Mesenchymal stem cell (in vitro differentiated cells and primary cell): ENCODE data around the gene TRAM2.

Experiments
- DNase-seq: peaks from one replicate; pipeline ENCODE4 v3.0.0-alpha.2; 2013
- H2AFZ ChIP-seq: one replicate; pipeline ENCODE4 v1.6.1; 2013; ENCODE audit warnings: low read depth, mild to moderate bottlenecking, control low read depth, inconsistent platforms, low read length, moderate library complexity
- H2AK5ac ChIP-seq: 2 replicates; pipeline ENCODE4 v1.6.1; 2013; ENCODE audit warnings: low read length, moderate library complexity, mild to moderate bottlenecking, inconsistent platforms; ENCODE audit not compliant: severe bottlenecking
- H2BK120ac ChIP-seq: one replicate; pipeline ENCODE4 v1.6.1; 2013; ENCODE audit warnings: low read depth, mild to moderate bottlenecking, inconsistent platforms, low read length, moderate library complexity
- H2BK12ac ChIP-seq, 2 experiments: one replicate each; pipeline ENCODE4 v1.6.1; 2013; ENCODE audit warnings: inconsistent platforms in 2 of 2, low read length in 2 of 2, mild to moderate bottlenecking in 2 of 2, moderate library complexity in 2 of 2, control low read depth in 1 of 2
- H2BK15ac ChIP-seq: one replicate; pipeline ENCODE4 v1.6.1; 2013; ENCODE audit warnings: mild to moderate bottlenecking, low read depth, inconsistent platforms; ENCODE audit not compliant: poor library complexity, severe bottlenecking
- H2BK5ac ChIP-seq: 2 replicates; pipeline ENCODE4 v1.6.1; 2013; ENCODE audit warnings: low read depth, mild to moderate bottlenecking, low read length, control low read depth, inconsistent platforms; ENCODE audit not compliant: poor library complexity, severe bottlenecking
- H3K14ac ChIP-seq, 2 experiments: one replicate each; pipeline ENCODE4 v1.6.1; 2013; ENCODE audit warnings: inconsistent platforms in 2 of 2, low read length in 2 of 2, control low read depth in 1 of 2, mild to moderate bottlenecking in 1 of 2, moderate library complexity in 1 of 2
- H3K18ac ChIP-seq, 2 experiments: one replicate each; pipeline ENCODE4 v1.6.1; 2013; ENCODE audit warnings: inconsistent platforms in 2 of 2, low read length in 2 of 2, control low read depth in 1 of 2, low read depth in 1 of 2, mild to moderate bottlenecking in 1 of 2
- H3K23ac ChIP-seq, 2 experiments: one replicate each; pipeline ENCODE4 v1.6.1; 2013; ENCODE audit warnings: inconsistent platforms in 2 of 2, low read length in 2 of 2, mild to moderate bottlenecking in 2 of 2, moderate library complexity in 2 of 2, control low read depth in 1 of 2
- H3K27ac ChIP-seq: 2 replicates; pipeline ENCODE4 v1.5.1; 2013; ENCODE audit warnings: mild to moderate bottlenecking, moderate library complexity, low read length, control low read depth, inconsistent platforms; ENCODE audit not compliant: poor library complexity, severe bottlenecking
- H3K27me3 ChIP-seq, 2 experiments: 2 replicates each; pipeline versions ENCODE4 v1.6.1 to v1.7.0; 2013; ENCODE audit warnings: low read length in 2 of 2, mild to moderate bottlenecking in 2 of 2, moderate library complexity in 2 of 2, control low read depth in 1 of 2, inconsistent platforms in 1 of 2; ENCODE audit not compliant: control insufficient read depth in 1 of 2, insufficient read depth in 1 of 2
- H3K36me3 ChIP-seq, 2 experiments: 2 replicates each; pipeline versions ENCODE4 v1.6.1 to v1.7.0; 2013; ENCODE audit warnings: low read length in 2 of 2, control low read depth in 1 of 2, inconsistent platforms in 1 of 2, low read depth in 1 of 2, mild to moderate bottlenecking in 1 of 2; ENCODE audit not compliant: insufficient read depth in 2 of 2, control insufficient read depth in 1 of 2
- H3K4ac ChIP-seq, 2 experiments: one replicate each; pipeline ENCODE4 v1.6.1; 2013; ENCODE audit warnings: inconsistent platforms in 2 of 2, low read length in 2 of 2, mild to moderate bottlenecking in 2 of 2, moderate library complexity in 2 of 2, control low read depth in 1 of 2, low read depth in 1 of 2
- H3K4me1 ChIP-seq: 2 replicates; pipeline ENCODE4 v1.6.1; 2013; ENCODE audit warnings: low read depth, low read length, control low read depth; ENCODE audit not compliant: control insufficient read depth, insufficient read depth
- H3K4me2 ChIP-seq: 2 replicates; pipeline ENCODE4 v1.6.1; 2013; ENCODE audit warnings: low read length, mild to moderate bottlenecking, inconsistent platforms; ENCODE audit not compliant: poor library complexity, severe bottlenecking
- H3K4me3 ChIP-seq, 2 experiments: 2 replicates each; pipeline versions ENCODE4 v1.5.1 to v1.7.0; 2013; ENCODE audit warnings: low read length in 2 of 2, mild to moderate bottlenecking in 2 of 2, control low read depth in 1 of 2, low read depth in 1 of 2; ENCODE audit not compliant: insufficient read depth in 1 of 2
- H3K79me1 ChIP-seq: replicated peaks from 2 replicates; pipeline ENCODE4 v1.6.1; 2013; ENCODE audit warnings: mild to moderate bottlenecking, control low read depth, low read length, inconsistent platforms; ENCODE audit not compliant: poor library complexity, severe bottlenecking
- H3K9ac ChIP-seq: 2 replicates; pipeline ENCODE4 v1.7.0; 2013; ENCODE audit warnings: mild to moderate bottlenecking, low read length, moderate library complexity
- H3K9me3 ChIP-seq: 2 replicates; pipeline ENCODE4 v1.7.0; 2013; ENCODE audit warnings: mild to moderate bottlenecking, low read length; ENCODE audit not compliant: control insufficient read depth
- H4K8ac ChIP-seq: one replicate; pipeline ENCODE4 v1.6.1; 2013; ENCODE audit warnings: inconsistent platforms, mild to moderate bottlenecking, low read length, moderate library complexity
- H4K91ac ChIP-seq: one replicate; pipeline ENCODE4 v1.6.1; 2013; ENCODE audit warnings: mild to moderate bottlenecking, low read length, inconsistent platforms
- WGBS: methylation state at CpG from one replicate; pipeline ENCODE4 v1.1.7; 2013; ENCODE audit warnings: mixed read lengths; 5-methylcytosine and 5-hydroxymethylcytosine counted together

The TRAM2 gene

DNA sequence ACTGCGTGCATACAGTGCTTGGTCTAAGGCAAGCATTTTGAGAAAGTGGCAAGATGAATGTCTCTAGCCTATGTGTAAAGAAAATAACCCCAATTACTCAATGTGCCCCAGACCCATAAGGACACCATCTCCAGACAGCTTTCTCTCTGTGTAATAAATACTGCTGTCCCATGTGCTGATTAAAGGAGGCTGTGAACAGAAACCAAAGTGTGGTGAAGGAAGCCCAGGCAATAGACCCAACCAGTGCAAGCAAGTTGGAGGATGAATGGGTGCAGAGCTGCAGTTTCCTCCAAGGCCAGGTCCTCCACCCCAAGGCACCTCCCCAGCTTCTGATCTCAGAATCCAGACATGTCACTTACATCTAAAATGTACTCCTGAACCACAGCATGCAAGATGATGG is 60.6 kb downstream of the TRAM2 start:
- peak; percentile 60 for DNase-seq
- no CpG with 5 or more reads among the region's 1 CpG for WGBS
- H3K23ac ChIP-seq: no peak overlapping the region
- no peak overlapping the region for H3K14ac ChIP-seq
- no peaks in the 10 kb centered on the region for H3K27me3 ChIP-seq
- peaks cover 10% of the 10 kb centered on the region for H3K79me1 ChIP-seq
- H2BK120ac ChIP-seq: no peak overlapping the region
- no peaks in the 10 kb centered on the region for H3K9me3 ChIP-seq
- peak overlapping the region; percentile 97 for H3K27ac ChIP-seq
- no peak overlapping the region for H2BK5ac ChIP-seq
- no peak overlapping the region for H3K9ac ChIP-seq
- H4K8ac ChIP-seq: no peak overlapping the region
- H4K91ac ChIP-seq: peak overlapping the region; percentile 35
- no peak overlapping the region for H2AFZ ChIP-seq
- H3K4me2 ChIP-seq: no peak overlapping the region
- H3K4me3 ChIP-seq: no peak overlapping the region
- peak overlapping the region; percentile 46 for H2BK15ac ChIP-seq
- H3K36me3 ChIP-seq: peaks cover 28 to 74% of the 10 kb centered on the region in 2 experiments
- peak overlapping the region; percentile 59 to 73 for H2BK12ac ChIP-seq
- H3K4ac ChIP-seq: no peak overlapping the region
- peak overlapping the region; percentile 7 to 34 for H3K18ac ChIP-seq
- H3K4me1 ChIP-seq: peaks cover 34% of the 10 kb centered on the region
- H2AK5ac ChIP-seq: peak overlapping the region; percentile 40

DNA sequence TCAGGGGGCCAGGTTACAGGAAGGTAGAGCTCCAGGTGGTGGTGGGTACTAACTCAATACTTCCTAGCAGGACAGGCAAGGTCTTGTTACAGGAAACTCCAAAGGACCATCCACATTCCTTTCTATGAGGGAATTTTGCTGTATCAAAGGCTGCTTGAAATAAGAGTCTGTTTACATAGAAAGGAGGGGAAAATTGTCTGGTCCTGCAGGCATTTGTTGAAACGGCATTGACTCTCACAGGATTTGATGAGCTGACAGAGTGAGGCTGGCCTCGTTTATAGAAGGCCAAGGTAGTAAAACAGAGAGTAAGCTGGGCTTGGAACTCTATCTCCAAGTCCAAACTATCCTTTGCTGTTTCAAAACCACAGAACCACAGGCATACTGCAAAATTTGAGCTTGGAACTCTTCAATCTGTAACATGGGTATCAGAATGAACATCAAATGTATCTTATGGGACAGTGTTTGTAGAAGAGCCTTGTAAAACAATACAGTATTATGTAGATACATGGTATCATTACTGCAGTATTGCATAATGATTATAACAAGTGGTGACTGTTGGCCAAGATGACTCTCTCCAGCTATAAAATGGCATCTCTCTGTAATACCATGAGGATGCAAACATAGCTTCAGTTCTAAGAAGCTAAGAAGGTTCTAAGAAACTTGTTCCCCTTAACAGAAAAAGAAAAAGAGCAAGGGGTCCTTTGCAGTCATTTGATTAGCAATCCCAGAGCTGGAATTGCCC is 61.5 kb downstream of the TRAM2 start:
- no peaks in the 10 kb centered on the region for H3K27me3 ChIP-seq
- peak overlapping the region; percentile 60 for H2AK5ac ChIP-seq
- peaks cover 10% of the 10 kb centered on the region for H3K79me1 ChIP-seq
- no peak overlapping the region for H4K8ac ChIP-seq
- peak overlapping the region; percentile 10 to 35 for H3K18ac ChIP-seq
- no peak overlapping the region for H2AFZ ChIP-seq
- no peak overlapping the region for H3K14ac ChIP-seq
- H3K4me2 ChIP-seq: no peak overlapping the region
- no peak overlapping the region for H3K4me3 ChIP-seq
- no peak overlapping the region for H2BK5ac ChIP-seq
- DNase-seq: peak; percentile 58
- no peak overlapping the region for H2BK15ac ChIP-seq
- H2BK120ac ChIP-seq: peak overlapping the region; percentile 59
- H3K23ac ChIP-seq: no peak overlapping the region
- H3K4me1 ChIP-seq: peaks cover 38% of the 10 kb centered on the region
- peak overlapping the region; percentile 89 for H3K9ac ChIP-seq
- H2BK12ac ChIP-seq: no peak overlapping the region
- 35% methylated on average over 2 of the region's 2 CpGs for WGBS
- peak overlapping the region; percentile 86 for H3K27ac ChIP-seq
- peaks cover 31 to 76% of the 10 kb centered on the region in 2 experiments for H3K36me3 ChIP-seq
- no peak overlapping the region for H4K91ac ChIP-seq
- peak overlapping the region in 1 of 2 experiments; percentile 42 for H3K4ac ChIP-seq
- no peaks in the 10 kb centered on the region for H3K9me3 ChIP-seq

- H3K18ac ChIP-seq: peak overlapping the region; percentile 10 to 16
- no peak overlapping the region for H3K23ac ChIP-seq
- H3K4ac ChIP-seq: peak overlapping the region in 1 of 2 experiments; percentile 2
- no peak overlapping the region for H2BK120ac ChIP-seq
- peak overlapping the region; percentile 24 for H2AK5ac ChIP-seq
- no peak overlapping the region for H4K8ac ChIP-seq
- H3K79me1 ChIP-seq: peaks cover 7% of the 10 kb centered on the region
- no peak overlapping the region for H2AFZ ChIP-seq
- H3K27ac ChIP-seq: peak overlapping the region; percentile 86
- peak overlapping the region in 1 of 2 experiments; percentile 33 for H2BK12ac ChIP-seq
- 24% methylated on average over 7 of the region's 7 CpGs for WGBS
- peak overlapping the region; percentile 89 for H3K9ac ChIP-seq
- no peaks in the 10 kb centered on the region for H3K27me3 ChIP-seq
- no peak overlapping the region for H2BK5ac ChIP-seq
- H3K4me1 ChIP-seq: peaks cover 36% of the 10 kb centered on the region
- peak overlapping the region; percentile 39 for H2BK15ac ChIP-seq
- no peak overlapping the region for H3K4me3 ChIP-seq
- peak; percentile 79 for DNase-seq
- peak overlapping the region; percentile 19 for H4K91ac ChIP-seq
- no peaks in the 10 kb centered on the region for H3K9me3 ChIP-seq
- no peak overlapping the region for H3K14ac ChIP-seq
- no peak overlapping the region for H3K4me2 ChIP-seq
- H3K36me3 ChIP-seq: peaks cover 28 to 76% of the 10 kb centered on the region in 2 experiments
These were observed 62.3 kb downstream of the TRAM2 start for GRCh38 chr6:52514514-52514913.

GRCh38 chr6:52513896-52514295 is 63.0 kb downstream of the TRAM2 start:
- peak overlapping the region; percentile 32 for H2AK5ac ChIP-seq

More at GRCh38 chr6:52513896-52514295, 63.0 kb downstream of the TRAM2 start:
- 100% methylated on average over 2 of the region's 4 CpGs for WGBS
- Histone ChIP-seq H3K4me2 (no peak overlapping the region), H3K27me3 (no peaks in the 10 kb centered on the region), H3K36me3 (peaks cover 32 to 76% of the 10 kb centered on the region in 2 experiments), H2BK12ac (peak overlapping the region in 1 of 2 experiments; percentile 33), H3K79me1 (peaks cover 7% of the 10 kb centered on the region), H2AFZ (no peak overlapping the region), H3K4ac (no peak overlapping the region), H4K8ac (no peak overlapping the region), H3K9me3 (no peaks in the 10 kb centered on the region), H3K4me1 (peaks cover 41% of the 10 kb centered on the region), H4K91ac (peak overlapping the region; percentile 29), H3K14ac (peak overlapping the region in 1 of 2 experiments; percentile 13), H2BK120ac (no peak overlapping the region), H2BK15ac (no peak overlapping the region), H3K27ac (peak overlapping the region; percentile 86), H3K9ac (peak overlapping the region; percentile 89), H3K18ac (peak overlapping the region in 1 of 2 experiments; percentile 77), H2BK5ac (no peak overlapping the region), H3K23ac (no peak overlapping the region), H3K4me3 (no peak overlapping the region)
- no peak for DNase-seq
